NCI-H187 (cell line): ENCODE measurements around the gene TCF4.
A peak's percentile ranks its signal among the peaks of the same experiment; 100 is the strongest.
"Not testable (repeated sequence)": the region's sequence is repeated elsewhere in the genome, so short reads cannot be mapped to it uniquely, and the experiment has no call there.

Experiments
- DNase-seq, 2 experiments: peaks; one replicate each; lab custom pipeline; 2025; lab: John Stamatoyannopoulos, UW

TCF4 gene

GRCh38 chr18:55475467-55475866 lies 112.5 kb downstream of the TCF4 start:
- DNase-seq = no peak

GRCh38 chr18:55473560-55473959 lies 114.4 kb downstream of the TCF4 start:
- DNase-seq = no peak

GRCh38 chr18:55473058-55473457 lies 114.9 kb downstream of the TCF4 start:
- DNase-seq = no peak

GRCh38 chr18:55470826-55471225 lies 117.2 kb downstream of the TCF4 start:
- no peak for DNase-seq

GRCh38 chr18:55469134-55469533 lies 118.9 kb downstream of the TCF4 start:
- DNase-seq = not testable (repeated sequence)

GRCh38 chr18:55466789-55467188 lies 121.2 kb downstream of the TCF4 start:
- no peak for DNase-seq

- DNase-seq = no peak
Measured at GRCh38 chr18:55465313-55465712, 122.7 kb downstream of the TCF4 start.

GRCh38 chr18:55464581-55464980 lies 123.4 kb downstream of the TCF4 start:
- no peak for DNase-seq

- peak in 1 of 2 experiments; percentile 14 for DNase-seq
Measured at GRCh38 chr18:55462652-55463051, 125.3 kb downstream of the TCF4 start.

GRCh38 chr18:55461848-55462247 lies 126.1 kb downstream of the TCF4 start:
- no peak for DNase-seq

- DNase-seq = no peak
Measured at GRCh38 chr18:55458456-55459203, 129.4 kb downstream of the TCF4 start.

GRCh38 chr18:55457028-55457427 lies 131.0 kb downstream of the TCF4 start:
- no peak for DNase-seq

GRCh38 chr18:55455938-55456337 lies 132.1 kb downstream of the TCF4 start:
- no peak for DNase-seq

GRCh38 chr18:55453186-55453585 lies 134.8 kb downstream of the TCF4 start:
- no peak for DNase-seq

- no peak for DNase-seq
Measured at GRCh38 chr18:55452123-55452611, 135.8 kb downstream of the TCF4 start.

GRCh38 chr18:55449412-55450140 lies 138.4 kb downstream of the TCF4 start:
- no peak for DNase-seq

- no peak for DNase-seq
Measured at GRCh38 chr18:55448420-55448819, 139.6 kb downstream of the TCF4 start.

GRCh38 chr18:55447672-55448018 lies 140.3 kb downstream of the TCF4 start:
- no peak for DNase-seq

GRCh38 chr18:55446996-55447671 lies 140.9 kb downstream of the TCF4 start:
- DNase-seq = no peak

- DNase-seq = no peak
Measured at GRCh38 chr18:55444536-55444935, 143.5 kb downstream of the TCF4 start.

- DNase-seq = no peak
Measured at GRCh38 chr18:55443776-55444175, 144.2 kb downstream of the TCF4 start.

GRCh38 chr18:55442561-55442960 lies 145.4 kb downstream of the TCF4 start:
- no peak for DNase-seq

GRCh38 chr18:55440988-55441387 lies 147.0 kb downstream of the TCF4 start:
- DNase-seq = no peak
